Activated CD4-positive, alpha-beta T cell treated with anti-CD3 and anti-CD28 coated beads for 48 hours (primary cell): ENCODE results near the gene IL9R.
"Not testable (repeated sequence)": the region's sequence is repeated elsewhere in the genome, so short reads cannot be mapped to it uniquely, and the experiment has no call there.

Experiments
- DNase-seq: peaks from one replicate; pipeline ENCODE4 v3.0.0-alpha.2; 2020

Gene IL9R

GRCh38 chrX:155999751-156000150 lies 2.3 kb downstream of the IL9R start:
- DNase-seq: not testable (repeated sequence)

GRCh38 chrX:156000361-156000926 lies 2.9 kb downstream of the IL9R start:
- DNase-seq: no peak

- DNase-seq: no peak
These were observed 3.6 kb downstream of the IL9R start for GRCh38 chrX:156001001-156001666.

GRCh38 chrX:156001667-156002021 lies 4.1 kb downstream of the IL9R start:
- no peak for DNase-seq

GRCh38 chrX:156002507-156002906 lies 5.0 kb downstream of the IL9R start:
- no peak for DNase-seq

GRCh38 chrX:156003486-156004185 lies 6.1 kb downstream of the IL9R start:
- no peak for DNase-seq

DNA sequence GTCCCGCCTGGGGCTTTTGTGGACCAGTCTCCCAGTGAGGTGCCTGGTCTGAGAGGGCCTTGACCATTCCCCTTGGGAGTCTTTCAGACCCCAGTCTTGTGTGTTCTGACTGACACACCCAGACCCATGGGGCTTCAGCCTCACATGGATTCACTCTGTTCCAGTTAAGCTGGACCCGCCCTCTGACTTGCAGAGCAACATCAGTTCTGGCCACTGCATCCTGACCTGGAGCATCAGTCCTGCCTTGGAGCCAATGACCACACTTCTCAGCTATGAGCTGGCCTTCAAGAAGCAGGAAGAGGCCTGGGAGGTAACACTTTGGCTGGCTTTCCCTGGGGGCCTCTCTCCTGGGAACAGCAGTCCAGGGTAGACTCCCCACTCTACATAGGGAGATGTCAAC lies 6.8 kb downstream of the IL9R start:
- DNase-seq: no peak

DNA sequence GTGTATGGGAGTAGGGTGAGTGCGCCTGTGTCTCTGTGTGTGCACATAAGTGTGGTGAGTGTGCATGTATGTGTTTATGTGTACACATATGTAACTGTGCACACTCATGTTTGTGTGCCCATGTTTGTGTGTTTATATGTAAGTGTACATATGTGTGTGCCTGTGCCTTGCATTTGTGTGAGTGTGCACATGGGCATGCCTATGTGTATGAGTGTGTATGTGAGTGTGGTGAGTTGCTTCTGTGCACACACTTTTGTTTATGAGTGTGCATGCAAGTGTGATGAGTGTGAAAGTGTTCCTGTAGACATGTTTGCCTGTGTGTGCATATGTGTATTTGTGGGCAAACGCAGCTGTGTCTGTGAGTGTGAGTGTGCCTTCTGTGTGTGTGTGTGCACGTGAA lies 7.2 kb downstream of the IL9R start:
- no peak for DNase-seq

- DNase-seq: no peak
These were observed 7.6 kb downstream of the IL9R start for GRCh38 chrX:156005144-156005543.

DNA sequence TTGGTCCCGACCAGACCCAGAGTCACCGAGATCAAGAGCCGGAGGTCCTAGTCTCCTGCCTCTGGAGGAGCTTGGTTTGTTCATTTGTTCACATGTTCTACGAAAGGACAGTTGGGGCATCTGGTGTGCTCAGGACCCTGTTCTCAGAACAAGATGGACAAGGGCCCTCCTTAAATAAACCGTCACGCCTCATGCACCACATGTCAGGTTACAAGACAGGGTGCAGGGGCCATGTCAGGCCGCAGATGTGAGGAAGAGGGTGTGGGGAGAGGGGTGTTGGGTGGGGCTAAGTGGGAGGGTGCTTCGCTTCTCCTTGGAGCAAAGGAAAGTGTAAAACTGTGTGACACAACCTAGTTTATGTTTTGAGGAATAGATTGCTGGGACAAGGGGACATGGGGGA lies 9.0 kb downstream of the IL9R start:
- not testable (repeated sequence) for DNase-seq

GRCh38 chrX:156008379-156008778 lies 10.9 kb downstream of the IL9R start:
- DNase-seq: not testable (repeated sequence)

- DNase-seq: no peak
These were observed 11.4 kb downstream of the IL9R start for GRCh38 chrX:156008915-156009314.

DNA sequence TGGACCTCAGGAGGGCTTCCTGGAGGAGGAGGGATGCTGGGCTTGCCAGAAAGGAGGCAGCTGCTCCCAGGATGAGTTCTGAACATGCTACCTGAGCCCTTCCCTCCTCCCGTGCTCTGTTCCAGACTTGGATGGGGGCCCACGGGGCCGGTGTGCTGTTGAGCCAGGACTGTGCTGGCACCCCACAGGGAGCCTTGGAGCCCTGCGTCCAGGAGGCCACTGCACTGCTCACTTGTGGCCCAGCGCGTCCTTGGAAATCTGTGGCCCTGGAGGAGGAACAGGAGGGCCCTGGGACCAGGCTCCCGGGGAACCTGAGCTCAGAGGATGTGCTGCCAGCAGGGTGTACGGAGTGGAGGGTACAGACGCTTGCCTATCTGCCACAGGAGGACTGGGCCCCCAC lies 12.2 kb downstream of the IL9R start:
- not testable (repeated sequence) for DNase-seq

DNA sequence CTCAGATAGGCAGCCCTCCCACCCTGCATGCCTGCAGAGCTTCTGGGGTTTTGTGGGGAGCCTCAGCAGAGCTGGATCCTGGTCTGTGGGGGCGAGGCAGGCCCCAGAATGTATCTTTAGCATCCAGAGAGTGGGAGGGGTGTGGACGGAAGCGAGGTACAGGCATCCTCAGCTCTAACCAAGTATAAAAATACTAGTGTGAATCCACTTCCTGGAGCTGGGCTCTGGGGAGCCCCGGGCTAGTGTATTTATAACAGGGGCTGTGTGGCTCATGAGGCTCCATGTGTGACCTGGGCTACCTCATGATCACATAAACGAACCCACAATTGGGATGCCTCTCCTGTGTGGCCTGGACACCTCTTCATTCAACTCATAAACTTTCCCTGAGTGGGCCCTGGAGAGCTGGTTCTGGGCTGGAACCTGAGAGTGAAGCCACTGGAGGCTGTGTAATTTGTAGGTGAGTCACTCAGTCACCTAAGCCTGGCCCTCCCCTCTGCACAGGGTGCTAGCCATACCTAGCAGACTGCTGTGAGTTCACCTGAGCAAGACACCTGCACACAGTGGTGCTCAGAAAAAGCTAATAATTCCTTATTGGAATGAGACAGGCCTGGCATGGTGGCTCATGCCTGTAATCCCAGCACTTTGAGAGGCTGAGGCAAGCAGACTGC lies 15.9 kb downstream of the IL9R start:
- not testable (repeated sequence) for DNase-seq

DNA sequence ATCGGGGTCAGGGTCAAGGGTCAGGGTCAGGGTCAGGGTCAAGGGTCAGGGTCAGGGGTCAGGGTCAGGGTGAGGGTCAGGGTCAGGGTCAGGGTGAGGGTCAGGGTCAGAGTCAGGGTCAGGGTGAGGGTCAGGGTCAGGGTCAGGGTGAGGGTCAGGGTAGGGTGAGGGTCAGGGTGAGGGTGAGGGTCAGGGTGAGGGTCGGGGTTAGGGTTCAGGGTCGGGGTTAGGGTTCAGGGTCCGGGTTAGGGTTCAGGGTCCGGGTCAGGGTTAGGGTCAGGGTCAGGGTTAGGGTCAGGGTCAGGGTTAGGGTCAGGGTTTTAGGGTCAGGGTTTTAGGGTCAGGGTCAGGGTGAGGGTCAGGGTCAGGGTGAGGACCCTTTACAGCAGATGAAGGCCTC lies 22.4 kb downstream of the IL9R start:
- DNase-seq: not testable (repeated sequence)

- DNase-seq: not testable (repeated sequence)
These were observed 25.5 kb downstream of the IL9R start for GRCh38 chrX:156023002-156023401.

- not testable (repeated sequence) for DNase-seq
These were observed 27.5 kb downstream of the IL9R start for GRCh38 chrX:156024949-156025492.

DNA sequence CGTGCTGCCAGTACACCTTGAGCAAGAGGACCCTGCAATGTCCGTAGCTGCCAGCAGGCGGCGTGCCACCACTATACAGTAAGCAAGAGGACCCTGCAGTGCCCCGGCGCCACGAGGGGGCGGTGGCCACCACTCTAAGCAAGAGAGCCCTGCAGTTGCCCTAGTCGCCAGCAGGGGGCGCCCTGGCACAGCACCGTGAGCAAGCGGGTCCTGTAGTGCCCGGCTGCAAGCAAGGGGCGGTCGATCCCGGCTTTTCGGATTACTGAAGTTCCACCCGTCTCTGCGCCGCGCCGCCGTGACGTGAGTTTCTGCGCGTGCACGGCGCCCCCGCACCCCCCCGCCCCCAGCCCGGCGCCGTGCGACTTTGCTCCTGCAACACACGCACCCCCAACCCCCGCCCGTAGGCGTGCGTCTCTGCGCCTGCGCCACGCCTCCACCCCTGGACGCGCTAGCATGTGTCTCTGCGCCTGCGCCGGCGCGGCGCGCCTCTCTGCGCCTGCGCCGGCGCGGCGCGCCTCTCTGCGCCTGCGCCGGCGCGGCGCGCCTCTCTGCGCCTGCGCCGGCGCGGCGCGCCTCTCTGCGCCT lies 31.2 kb downstream of the IL9R start:
- DNase-seq: not testable (repeated sequence)

DNA sequence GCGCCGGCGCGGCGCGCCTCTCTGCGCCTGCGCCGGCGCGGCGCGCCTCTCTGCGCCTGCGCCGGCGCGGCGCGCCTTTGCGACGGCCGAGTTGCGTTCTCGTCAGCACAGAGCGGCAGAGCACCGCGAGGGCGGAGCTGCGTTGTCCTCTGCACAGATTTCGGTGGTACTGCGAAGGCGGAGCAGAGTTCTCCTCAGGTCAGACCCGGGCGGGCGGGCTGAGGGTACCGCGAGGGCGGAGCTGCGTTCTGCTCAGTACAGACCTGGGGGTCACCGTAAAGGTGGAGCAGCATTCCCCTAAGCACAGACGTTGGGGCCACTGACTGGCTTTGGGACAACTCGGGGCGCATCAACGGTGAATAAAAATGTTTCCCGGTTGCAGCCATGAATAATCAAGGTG lies 31.8 kb downstream of the IL9R start:
- not testable (repeated sequence) for DNase-seq

DNA sequence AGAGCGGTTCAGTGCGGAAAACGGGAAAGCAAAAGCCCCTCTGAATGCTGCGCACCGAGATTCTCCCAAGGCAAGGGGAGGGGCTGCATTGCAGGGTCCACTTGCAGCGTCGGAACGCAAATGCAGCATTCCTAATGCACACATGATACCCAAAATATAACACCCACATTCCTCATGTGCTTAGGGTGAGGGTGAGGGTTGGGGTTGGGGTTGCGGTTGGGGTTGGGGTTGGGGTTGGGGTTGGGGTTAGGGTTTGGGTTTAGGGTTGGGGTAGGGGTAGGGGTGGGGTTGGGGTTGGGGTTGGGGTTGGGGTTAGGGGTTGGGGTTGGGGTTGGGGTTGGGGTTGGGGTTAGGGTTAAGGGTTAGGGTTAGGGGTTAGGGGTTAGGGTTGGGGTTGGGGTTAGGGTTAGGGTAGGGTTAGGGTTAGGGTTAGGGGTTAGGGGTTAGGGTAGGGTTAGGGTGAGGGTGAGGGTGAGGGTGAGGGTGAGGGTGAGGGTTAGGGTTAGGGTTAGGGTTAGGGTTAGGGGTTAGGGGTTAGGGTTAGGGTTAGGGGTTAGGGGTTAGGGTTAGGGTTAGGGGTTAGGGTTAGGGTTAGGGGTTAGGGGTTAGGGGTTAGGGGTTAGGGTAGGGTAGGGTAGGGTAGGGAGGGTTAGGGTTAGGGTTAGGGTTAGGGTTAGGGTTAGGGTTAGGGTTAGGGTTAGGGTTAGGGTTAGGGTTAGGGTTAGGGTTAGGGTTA lies 32.4 kb downstream of the IL9R start:
- DNase-seq: not testable (repeated sequence)

DNA sequence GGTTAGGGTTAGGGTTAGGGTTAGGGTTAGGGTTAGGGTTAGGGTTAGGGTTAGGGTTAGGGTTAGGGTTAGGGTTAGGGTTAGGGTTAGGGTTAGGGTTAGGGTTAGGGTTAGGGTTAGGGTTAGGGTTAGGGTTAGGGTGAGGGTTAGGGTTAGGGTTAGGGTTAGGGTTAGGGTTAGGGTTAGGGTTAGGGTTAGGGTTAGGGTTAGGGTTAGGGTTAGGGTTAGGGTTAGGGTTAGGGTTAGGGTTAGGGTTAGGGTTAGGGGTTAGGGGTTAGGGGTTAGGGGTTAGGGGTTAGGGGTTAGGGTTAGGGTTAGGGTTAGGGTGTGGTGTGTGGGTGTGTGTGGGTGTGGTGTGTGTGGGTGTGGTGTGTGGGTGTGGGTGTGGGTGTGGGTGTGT lies 33.0 kb downstream of the IL9R start:
- DNase-seq: not testable (repeated sequence)
